Cardiac fibroblast (primary cell): Measurements from ENCODE around the gene REG1B.

Experiments
- DNase-seq, 2 donors: peaks; one replicate each; pipeline versions ENCODE4 v3.0.0 to v3.0.0-alpha.2; 2010; ENCODE audit warnings: low read depth in 2 of 2
- H3K4me3 ChIP-seq, 2 donors: replicated peaks in 1 of 2; 1 replicate in 1 of 2; 2 replicates in 1 of 2; pipeline ENCODE4 v1.5.1; 2011; ENCODE audit warnings: low read depth in 2 of 2, low read length in 2 of 2, mild to moderate bottlenecking in 2 of 2, moderate library complexity in 1 of 2
- TF ChIP-seq, protein P1 (sequence below): IDR thresholded peaks from one replicate; pipeline ENCODE4 v1.5.1; 2011; ENCODE audit warnings: low read depth, mild to moderate bottlenecking, low read length, inconsistent platforms

Gene REG1B

DNA sequence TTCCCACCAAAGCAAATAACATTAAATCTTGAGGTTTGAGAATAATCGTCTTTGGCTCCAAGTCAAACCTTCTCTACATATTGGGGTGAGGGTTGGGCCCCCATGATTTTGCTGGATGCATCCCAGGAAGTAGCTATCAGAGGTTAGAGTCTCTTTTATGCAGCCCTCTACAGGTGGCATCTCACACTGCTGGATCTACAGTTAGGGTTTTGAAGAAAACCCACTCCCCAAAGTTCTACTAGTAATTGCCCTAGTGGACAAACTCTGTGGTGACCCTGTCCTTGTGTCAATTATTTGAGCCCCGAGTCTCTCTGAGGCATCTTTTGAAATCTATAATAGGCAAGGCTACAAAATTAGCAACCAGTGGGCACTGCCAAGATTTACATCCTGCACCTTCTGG, 17.5 kb upstream of the REG1B start:
- DNase-seq: no peak
- TF ChIP-seq, protein P1, sequence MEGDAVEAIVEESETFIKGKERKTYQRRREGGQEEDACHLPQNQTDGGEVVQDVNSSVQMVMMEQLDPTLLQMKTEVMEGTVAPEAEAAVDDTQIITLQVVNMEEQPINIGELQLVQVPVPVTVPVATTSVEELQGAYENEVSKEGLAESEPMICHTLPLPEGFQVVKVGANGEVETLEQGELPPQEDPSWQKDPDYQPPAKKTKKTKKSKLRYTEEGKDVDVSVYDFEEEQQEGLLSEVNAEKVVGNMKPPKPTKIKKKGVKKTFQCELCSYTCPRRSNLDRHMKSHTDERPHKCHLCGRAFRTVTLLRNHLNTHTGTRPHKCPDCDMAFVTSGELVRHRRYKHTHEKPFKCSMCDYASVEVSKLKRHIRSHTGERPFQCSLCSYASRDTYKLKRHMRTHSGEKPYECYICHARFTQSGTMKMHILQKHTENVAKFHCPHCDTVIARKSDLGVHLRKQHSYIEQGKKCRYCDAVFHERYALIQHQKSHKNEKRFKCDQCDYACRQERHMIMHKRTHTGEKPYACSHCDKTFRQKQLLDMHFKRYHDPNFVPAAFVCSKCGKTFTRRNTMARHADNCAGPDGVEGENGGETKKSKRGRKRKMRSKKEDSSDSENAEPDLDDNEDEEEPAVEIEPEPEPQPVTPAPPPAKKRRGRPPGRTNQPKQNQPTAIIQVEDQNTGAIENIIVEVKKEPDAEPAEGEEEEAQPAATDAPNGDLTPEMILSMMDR: no peak
- H3K4me3 ChIP-seq: no peak overlapping the region

DNA sequence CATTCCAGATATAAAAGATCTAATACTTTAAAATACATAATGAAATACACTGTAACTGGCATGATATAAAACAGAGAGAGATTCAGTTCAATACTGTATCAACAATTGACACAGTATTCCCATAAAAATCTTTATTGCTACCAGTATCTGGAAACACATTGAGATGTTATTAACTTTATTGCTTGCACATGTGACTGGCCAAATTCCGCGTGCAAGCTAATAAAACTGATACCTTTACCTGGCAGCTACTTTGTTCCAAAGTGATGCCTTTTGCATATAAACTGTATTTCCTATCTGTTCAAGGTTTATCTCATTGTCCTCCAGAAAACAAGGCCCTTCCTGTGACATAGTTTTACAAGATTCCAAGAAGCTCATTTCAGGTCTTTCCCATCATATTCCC, 15.4 kb upstream of the REG1B start:
- DNase-seq: no peak
- TF ChIP-seq, protein P1: no peak
- no peak overlapping the region for H3K4me3 ChIP-seq

DNA sequence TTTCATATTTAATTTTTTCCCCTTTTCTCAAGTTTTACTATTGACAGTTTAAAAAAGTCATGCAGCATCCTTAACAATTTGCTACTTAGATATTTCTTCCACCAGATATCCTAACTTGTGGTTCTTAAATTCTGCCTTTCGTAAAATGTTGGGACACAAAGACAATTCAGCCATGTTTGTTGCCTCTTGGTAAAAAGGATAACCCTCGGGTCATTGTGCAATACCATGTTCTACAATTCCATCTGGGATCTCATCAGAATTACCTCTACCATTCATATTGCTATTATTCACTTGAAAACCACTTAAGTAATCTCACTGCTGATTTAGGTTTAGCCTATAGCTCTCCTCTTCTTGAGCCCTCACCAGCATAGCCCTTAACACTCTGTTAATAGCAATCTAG, 13.2 kb upstream of the REG1B start:
- DNase-seq: no peak
- no peak overlapping the region for H3K4me3 ChIP-seq
- TF ChIP-seq, protein P1: no peak

DNA sequence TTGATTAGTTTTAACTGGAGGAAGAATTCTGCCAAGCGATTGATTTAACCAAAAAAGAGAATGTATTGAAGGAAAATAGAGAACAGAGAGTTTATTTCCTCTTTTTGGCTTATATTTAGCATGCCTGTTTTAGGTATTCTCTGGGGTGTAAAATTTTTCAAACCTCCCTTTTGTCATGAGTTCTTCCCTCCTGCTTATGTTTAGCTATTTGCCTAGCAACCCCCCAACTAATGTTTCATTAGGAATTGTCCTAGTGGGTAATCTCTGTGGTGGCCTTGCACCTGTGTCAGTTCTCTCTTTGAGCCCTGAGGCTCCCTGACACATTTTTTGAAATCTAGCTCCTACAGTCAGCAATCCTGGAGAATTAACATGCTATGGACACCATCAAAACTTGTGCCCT, 12.5 kb upstream of the REG1B start:
- no peak for DNase-seq
- H3K4me3 ChIP-seq: no peak overlapping the region
- TF ChIP-seq, protein P1: no peak

DNA sequence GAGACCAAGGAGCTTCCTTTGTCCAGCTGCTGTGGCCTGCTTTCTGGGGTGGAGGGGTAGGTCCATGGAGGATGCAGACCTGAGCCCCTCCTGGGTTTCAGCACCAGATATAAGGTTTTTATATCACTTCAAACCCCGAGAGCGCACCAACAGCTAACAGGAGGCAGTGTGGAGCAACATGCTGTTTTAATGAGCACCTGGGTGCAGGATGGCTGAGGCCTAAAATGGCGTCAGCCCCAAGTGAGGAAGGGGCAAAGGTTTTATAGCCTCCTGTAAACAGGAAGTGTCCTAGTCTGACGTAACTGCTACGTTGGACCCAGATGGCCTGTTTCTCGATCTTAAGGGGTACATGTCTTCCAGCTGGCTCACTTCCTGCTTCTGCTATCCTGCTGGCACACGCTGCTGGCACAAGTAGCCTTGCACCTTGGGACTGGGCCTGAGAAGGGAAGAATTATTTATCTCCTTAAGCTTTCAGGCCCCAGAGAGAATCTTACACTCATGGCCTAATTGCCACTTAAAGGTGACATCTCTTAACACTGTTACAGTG, 11.4 kb upstream of the REG1B start:
- no peak overlapping the region for H3K4me3 ChIP-seq
- TF ChIP-seq, protein P1: no peak
- no peak for DNase-seq

DNA sequence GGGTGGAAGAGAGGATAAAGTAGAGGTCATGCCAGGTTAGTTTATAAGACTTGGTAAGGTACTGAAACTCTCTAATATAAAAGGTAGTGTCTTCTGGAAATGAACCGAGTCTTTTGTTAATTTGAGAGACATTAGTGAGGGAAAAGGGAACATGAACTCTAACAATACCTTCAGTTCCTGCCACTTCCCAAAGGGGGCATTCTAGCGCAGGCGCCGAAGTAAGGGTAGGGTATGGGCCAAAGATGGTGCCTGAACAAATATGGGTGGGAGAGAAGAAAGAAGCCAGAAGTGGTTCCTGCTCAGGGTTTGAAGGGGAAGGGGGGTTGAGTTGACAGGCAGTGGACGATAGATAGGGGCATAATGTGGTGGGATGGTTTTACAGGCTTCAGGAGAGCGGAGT, 10.1 kb upstream of the REG1B start:
- DNase-seq: no peak
- TF ChIP-seq, protein P1: no peak
- no peak overlapping the region for H3K4me3 ChIP-seq

DNA sequence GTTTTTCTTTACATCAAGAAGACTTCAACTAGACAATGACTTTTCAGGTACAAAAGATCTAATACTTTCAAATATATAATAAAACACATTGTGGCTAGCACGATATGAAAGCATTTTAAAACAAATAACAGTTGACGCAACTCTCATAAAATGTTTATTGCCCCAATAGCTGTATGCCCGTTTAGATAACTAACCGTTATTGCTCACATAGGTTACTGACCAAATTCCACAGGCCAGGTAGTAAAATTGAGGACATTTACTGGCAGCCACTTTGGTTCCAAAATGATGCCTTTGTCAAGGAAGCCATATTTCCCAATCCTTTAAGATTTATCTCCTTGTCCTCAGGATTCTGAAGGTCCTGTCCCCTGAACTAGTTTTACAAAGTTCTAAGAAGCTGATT, 2.9 kb upstream of the REG1B start:
- TF ChIP-seq, protein P1: no peak
- no peak overlapping the region for H3K4me3 ChIP-seq
- no peak for DNase-seq
